Activated naive CD4-positive, alpha-beta T cell treated with anti-CD3 and anti-CD28 coated beads, Interleukin-2, amount 50 U/mL, for 72 hours (primary cell): ENCODE measurements around the gene CHMP2A. TPM values are rescaled to one million over a fixed set of nuclear protein-coding genes. Genes with fewer than 3 reads are reported as not detected.
A peak's percentile ranks its signal among the peaks of the same experiment; 100 is the strongest.

ENCODE experiments used
- ATAC-seq, 2 donors: fragments of 150-1000 bp; cut with Tn5 transposase; 2 replicates each; pipeline ENCODE4 v1.10.0; 2021; ENCODE audit warnings: mild to moderate bottlenecking in 2 of 2, moderate library complexity in 2 of 2
- DNase-seq, 2 donors: peaks; one replicate each; pipeline ENCODE4 v3.0.0; 2021 to 2022; ENCODE audit warnings: low spot score in 2 of 2
- H3K27ac Mint-ChIP-seq, 2 donors: one replicate each; pipeline ENCODE4 v1.8.0; 2022; ENCODE audit warnings: mild to moderate bottlenecking in 2 of 2, mixed read lengths in 2 of 2
- H3K36me3 Mint-ChIP-seq, 2 donors: one replicate each; pipeline ENCODE4 v1.8.0; 2022; ENCODE audit warnings: mixed read lengths in 2 of 2
- H3K9me3 Mint-ChIP-seq, 2 donors: one replicate each; pipeline ENCODE4 v1.8.0; 2022; ENCODE audit warnings: mixed read lengths in 2 of 2
- total RNA-seq, 2 donors: library from RNA; stranded (reverse); gene quantifications; one replicate each; pipeline ENCODE4 v1.2.3, GENCODE V29; 2022

CHMP2A gene
- total RNA-seq, 2 donors from 2014 or later, result 112 to 114 TPM

DNA sequence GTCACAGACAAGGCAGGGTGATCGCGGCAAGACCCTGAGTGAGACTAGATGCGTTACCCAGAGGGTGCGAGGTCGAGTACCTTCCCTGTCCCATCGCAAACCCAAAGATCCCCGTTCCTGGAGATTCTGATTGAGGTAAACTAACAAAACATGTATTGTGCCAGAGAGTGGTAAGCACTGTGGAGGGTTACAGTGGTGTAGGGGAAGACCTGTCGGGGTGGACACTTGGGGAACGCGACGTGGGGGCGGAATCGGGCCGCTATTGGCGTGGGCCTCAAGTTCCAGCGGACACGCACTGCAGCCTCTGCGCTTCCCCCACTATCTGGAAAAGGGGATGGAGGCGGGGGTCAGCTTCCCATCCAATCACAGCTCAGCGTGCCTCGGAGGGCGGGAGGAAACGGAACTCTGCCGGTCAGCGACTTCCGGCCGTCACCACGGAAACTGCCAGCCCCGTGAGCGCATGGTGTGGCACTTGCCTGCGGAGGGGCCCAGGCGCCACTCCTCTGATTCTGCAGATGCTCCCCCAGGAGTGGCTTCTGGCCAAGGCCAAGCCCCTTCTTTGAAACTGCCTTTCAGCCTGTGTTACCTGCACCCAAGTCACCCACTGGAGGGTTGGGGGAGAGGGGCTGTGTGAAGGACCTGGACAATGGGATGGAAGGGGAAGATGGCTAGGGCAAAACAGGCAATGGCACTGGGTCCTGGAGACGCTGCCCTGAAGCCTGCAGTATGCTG is 4.5 kb upstream of the CHMP2A start:
- Mint-ChIP-seq H3K27ac (peak overlapping the region; percentile 98 to 100), H3K9me3 (no peaks in the 10 kb centered on the region), H3K36me3 (peaks cover 45 to 57% of the 10 kb centered on the region in 2 donors)
- DNase-seq (peak; percentile 79 to 89), ATAC-seq (peak; percentile 47 to 51)

DNA sequence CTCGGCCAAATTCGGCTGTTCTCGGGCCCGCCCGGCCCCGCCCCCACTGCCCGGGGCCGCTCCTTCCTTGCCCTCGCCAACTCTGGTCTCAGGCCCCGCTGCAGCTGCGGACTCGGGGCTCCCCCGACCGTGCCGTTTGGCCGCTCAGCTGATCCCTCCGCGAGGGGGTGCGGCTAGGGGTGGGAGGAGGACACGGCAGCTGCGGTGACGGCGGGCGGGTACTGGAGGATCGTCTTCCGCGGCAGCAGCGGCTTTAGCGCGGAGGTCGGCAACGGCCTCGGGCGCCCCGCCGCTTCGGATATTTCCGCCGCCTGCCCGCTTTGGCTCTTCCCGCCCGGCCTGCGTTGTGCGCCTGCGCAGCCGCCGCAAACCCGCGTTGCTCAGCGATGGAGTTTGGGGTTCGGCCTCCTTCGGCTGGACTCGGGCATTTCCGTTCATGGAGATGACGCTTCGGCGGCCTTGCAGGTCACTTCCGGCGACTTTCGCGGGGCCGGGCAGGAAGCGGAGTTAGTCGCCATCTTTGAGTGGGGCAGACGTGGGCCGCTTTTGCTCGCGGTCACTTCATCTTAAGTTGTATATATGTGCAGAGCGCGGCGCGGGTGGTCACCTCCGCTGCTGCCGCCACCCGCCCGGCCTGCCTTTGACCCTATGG is 3.8 kb upstream of the CHMP2A start:
- peaks cover 49 to 64% of the 10 kb centered on the region in 2 donors for H3K36me3 Mint-ChIP-seq

DNA sequence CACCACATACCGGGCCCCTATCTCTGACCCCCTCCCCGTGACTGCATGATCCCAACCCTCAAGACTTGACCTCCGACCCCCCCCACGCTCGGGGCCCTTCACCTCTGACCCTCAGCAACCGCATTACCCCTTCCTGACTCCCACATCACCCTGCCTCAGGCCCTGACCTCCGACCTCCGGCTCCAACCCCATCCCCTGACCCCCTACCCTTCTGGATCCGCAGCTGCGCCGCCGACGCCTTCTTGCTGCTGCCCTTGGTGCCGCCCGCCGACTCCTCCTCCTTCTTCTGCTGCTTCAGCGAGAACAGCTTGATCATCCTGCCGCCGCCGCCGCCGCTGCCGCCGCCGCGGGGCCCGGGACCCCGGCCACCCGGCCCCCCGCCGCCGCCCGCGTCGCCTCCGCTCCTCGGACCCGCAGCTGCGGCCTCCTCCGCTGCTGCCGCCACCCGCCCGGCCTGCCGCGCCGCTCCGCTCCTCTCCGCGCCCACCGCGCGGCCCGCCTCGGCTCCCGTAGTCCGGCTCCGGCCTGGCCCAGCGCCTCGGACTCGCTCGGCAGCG is 3.2 kb upstream of the CHMP2A start, which contains the start of gene UBE2M:
UBE2M (minus strand) TSS at position 546 of the 557 bp plus-strand sequence; CDS start at position 316, 230 bp downstream.
- peak in 1 of 2 donors; percentile 11 for ATAC-seq
- H3K36me3 Mint-ChIP-seq, result peaks cover 47 to 68% of the 10 kb centered on the region in 2 donors

More for the DNA sequence above, 3.8 kb upstream of the CHMP2A start:
- Mint-ChIP-seq H3K27ac (peak overlapping the region; percentile 98 to 100), H3K9me3 (no peaks in the 10 kb centered on the region)
- peak; percentile 64 to 67 for ATAC-seq
- DNase-seq, result peak; percentile 99 to 100

DNA sequence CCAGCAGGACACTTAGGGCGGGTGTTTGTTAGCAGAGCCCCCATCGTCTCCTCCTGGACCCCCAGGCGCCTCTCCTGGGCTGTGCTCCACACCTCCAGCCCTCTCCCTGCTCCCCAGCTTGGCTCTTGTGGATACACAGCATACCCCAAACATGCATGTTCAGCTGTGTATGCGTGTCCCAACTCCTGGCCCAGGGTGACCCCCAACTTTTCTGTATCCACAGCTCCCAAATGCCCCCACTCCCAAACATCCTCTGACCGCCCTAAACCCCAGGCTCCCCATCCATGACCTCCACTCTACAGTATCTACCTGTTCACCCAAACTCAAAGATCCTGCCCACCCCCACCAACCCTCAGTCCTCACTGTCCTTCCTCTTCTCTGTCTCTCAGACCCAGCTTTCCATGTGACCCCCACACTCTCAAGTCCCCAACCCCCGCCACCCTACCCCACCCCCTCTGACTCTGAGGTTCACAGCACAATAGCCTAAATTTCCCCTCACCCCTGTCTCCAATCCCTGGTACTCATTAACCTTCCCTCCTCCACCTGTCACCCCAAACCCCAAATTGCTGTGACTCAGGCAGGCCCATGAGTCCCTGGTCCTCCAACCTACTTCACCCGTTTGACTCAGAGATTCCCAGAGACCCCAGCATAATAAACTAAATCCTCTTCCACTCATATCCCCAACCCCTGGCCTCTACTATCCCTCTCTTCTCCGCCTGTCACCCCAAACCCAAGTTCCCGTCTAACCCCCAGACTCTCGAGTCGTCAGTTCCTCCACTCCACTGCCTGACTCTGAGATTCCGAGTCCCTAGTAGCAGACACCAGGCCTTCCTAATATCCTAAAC is 2.5 kb upstream of the CHMP2A start:
- DNase-seq, result peak in 1 of 2 donors; percentile 57
- Mint-ChIP-seq H3K27ac (peak overlapping the region; percentile 98 to 99), H3K36me3 (peaks cover 52 to 68% of the 10 kb centered on the region in 2 donors), H3K9me3 (no peaks in the 10 kb centered on the region)
- no peak for ATAC-seq

More for the DNA sequence above, 3.2 kb upstream of the CHMP2A start, which contains the start of gene UBE2M:
- peak within 1 kb of the TSS; percentile 98 to 100 for H3K27ac Mint-ChIP-seq
- peak in 1 of 2 donors; percentile 67 for DNase-seq
- H3K9me3 Mint-ChIP-seq, result no peaks in the 10 kb centered on the region

DNA sequence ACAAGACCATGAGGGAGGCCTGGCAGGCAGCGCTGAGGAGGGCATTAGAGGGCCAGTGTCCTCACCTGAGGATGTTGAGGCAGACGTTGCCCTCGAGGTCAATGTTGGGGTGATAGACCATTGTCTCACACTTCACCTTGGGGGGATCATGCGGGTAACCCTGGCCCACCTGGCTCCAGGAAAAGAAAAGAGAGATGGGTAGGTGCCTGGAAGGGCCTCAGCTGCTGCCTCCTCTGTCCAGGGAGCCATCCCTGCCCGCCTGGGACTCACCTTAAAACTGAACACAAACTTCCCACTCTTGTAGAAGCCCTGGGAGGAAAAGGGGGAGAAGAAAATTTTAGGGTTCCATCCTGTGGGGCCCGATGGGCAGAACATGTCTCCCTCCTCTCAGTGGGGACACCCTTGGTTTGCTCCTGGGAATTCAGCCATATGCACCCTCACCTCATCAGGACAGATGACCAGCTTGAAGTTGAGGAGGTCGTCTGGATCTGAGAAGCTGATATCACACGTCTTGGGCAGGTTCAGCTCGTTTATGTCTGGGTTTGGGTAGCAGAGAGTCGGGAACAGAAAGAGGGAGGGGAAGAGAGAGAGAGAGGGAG is 1.8 kb upstream of the CHMP2A start:
- Mint-ChIP-seq H3K9me3 (no peaks in the 10 kb centered on the region), H3K27ac (peak overlapping the region; percentile 98 to 99), H3K36me3 (peaks cover 57 to 61% of the 10 kb centered on the region in 2 donors)
- DNase-seq (peak in 1 of 2 donors; percentile 54), ATAC-seq (no peak)

DNA sequence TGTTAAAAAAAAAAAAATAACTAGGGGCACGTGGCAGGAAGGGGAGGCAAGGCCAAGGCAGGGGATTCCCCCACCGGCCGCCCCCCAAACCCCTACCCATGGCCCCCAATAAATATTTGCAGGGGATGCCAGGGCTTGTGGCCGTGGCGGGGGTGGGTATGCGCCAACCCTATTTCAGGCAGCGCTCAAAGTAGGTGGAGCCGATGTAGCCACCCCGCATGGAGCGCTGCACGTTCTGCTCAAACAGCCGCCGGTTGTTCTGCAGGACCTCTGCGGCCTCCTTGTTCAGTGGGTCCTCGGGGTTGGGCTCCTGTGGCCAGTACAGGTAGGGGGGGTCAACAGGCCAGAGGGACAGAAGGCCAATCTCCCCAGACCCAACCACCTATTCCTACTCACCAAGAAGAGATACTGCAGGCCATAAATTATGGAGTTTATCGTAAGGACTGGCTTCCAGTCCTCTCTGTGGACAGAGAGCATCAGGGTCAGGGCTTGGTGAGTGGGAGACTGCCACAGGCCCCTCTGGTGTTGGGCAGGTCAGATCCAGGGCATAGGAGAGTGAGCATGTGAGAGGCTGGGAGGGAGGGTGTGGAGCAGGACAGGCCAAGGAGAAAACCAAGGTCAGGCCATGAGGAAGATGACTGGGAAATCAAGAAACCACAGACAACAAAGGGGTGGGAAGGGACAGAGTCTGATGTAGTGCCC is 1.2 kb upstream of the CHMP2A start:
- ATAC-seq (no peak), DNase-seq (peak in 1 of 2 donors; percentile 54)
- Mint-ChIP-seq H3K36me3 (peaks cover 54 to 57% of the 10 kb centered on the region in 2 donors), H3K9me3 (no peaks in the 10 kb centered on the region), H3K27ac (peak overlapping the region; percentile 98 to 99)

DNA sequence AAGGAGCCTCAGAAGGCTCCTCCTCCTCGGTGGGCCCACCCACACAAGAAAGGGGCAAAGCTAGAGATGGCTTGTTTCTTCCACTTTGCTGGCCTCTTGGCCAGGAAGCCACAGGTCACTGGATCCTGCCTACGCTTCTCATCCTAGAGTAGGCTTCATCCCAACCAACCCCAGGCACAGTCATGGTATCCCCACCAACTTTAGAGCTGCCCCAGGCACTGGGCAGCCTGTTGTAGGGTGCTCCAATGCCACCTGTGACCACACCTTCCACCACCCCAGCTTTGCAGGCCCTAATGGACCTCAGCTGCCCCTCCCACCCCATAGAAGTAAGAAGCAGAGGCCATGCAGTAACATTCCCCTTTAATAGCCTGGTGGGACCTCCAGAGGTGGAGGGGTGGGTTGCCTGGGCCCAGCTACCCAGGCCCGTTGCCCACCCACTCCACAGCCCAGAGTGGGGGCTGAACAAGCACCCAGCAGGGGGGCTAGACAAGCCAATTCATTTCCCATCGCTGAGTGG is 522 bp upstream of the CHMP2A start:
- H3K27ac Mint-ChIP-seq, result peak overlapping the region; percentile 98 to 100
- no peak for ATAC-seq
- no peaks in the 10 kb centered on the region for H3K9me3 Mint-ChIP-seq
- DNase-seq, result no peak
- H3K36me3 Mint-ChIP-seq, result peaks cover 53 to 59% of the 10 kb centered on the region in 2 donors

DNA sequence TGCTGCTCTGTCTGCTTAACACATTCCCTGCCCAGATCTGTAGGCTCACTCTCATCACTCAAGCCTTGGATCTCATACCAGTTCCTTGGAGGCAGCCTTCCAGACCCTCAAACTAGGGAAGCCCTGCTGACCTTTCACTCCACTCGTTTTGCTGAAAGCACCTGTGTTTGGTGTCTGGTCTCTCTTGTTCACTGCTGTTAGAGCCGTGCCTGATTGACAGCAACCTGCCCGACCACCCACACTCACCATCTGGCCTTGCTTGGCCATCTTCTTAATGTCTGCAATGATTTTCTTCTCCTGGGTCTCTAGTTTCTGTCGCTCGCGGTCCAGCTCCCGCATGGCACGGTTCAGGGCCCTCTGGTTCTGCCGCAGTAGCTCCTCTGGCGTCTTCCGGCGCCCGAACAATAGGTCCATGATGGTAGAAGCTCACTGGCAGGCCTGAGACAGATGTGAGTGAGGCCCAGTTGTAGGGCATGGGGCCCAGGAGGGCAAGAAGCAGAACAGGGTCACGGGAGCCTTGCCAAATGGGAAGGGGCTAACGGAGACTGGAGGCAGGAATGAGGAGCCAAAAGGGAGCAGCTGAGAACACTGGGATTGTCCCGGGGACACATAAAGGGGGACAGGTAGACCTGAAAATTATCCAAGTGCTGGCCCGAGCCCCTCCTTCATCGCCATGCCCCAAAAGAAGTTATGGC is 959 bp downstream of the CHMP2A start:
- Mint-ChIP-seq H3K9me3 (no peaks in the 10 kb centered on the region), H3K27ac (peak overlapping the region; percentile 98 to 100), H3K36me3 (peaks cover 45 to 62% of the 10 kb centered on the region in 2 donors)
- peak in 1 of 2 donors; percentile 62 for DNase-seq
- ATAC-seq, result no peak

DNA sequence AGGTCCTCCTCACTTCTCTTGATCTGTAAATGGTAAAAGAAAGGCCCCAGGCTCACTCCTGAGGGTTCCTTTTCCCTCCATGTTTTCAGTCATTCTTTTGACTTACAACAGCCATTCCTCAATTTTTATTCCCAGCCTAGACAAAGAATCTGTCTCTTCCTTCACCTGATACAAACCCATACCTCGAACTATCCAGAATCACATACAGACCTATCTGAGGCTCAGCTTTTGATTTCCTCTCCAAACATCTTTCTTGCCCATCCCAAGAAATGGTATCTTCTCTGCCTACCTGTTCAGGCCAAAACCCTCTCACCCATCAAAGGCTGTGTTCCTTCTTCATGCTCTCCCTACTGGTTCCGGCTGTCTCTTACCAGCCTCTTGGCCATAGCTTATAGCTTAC is 2.2 kb downstream of the CHMP2A start:
- H3K9me3 Mint-ChIP-seq, result no peaks in the 10 kb centered on the region
- ATAC-seq, result no peak
- H3K27ac Mint-ChIP-seq, result peak overlapping the region; percentile 84 to 98
- peaks cover 46 to 64% of the 10 kb centered on the region in 2 donors for H3K36me3 Mint-ChIP-seq
- DNase-seq, result no peak

DNA sequence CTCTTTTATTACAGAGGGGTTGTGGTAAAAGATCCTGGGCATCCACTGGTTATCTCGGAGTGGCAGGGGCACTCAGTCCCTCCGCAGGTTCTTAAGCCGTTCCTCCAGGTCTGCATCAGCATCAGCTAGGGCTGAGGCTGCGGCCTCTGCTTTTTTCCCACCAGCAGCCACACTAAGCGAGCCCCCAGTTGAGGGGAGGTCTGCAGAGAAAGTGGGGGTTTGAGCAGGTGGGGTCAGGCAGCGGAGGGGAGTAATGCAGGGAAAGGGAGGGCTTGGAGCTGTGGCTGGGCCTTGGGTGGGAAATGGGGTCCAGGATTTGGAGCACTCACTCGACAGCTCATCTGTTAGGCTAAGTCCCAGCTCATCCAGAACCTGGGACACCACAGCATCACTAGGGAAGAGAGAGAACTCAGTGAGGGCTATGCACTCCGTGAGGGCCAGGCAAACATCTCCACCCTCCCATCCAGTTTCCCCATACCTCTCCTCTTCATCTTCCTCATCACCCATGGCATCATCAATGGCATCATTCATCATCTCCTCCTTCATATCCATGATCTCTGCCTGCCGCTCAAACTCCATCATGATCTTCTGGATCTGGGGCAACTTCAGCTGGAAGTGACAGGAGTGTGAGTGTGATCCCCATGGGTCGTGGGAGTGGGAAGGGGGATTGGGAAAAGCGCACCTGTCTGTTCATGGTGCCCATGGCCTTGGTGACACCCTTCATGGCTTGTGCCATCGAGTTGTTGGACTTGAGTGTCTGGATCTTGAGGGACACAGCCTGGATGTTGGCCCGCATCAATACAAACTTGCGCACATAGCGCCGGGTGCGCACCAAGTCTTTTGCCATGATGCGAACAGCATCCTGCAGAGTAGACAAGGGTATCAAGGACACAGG is 3.1 kb downstream of the CHMP2A start:
- H3K9me3 Mint-ChIP-seq, result no peaks in the 10 kb centered on the region
- DNase-seq, result no peak
- ATAC-seq, result no peak
- peak overlapping the region in 1 of 2 donors; percentile 98 for H3K27ac Mint-ChIP-seq
- H3K36me3 Mint-ChIP-seq, result peaks cover 43 to 61% of the 10 kb centered on the region in 2 donors

DNA sequence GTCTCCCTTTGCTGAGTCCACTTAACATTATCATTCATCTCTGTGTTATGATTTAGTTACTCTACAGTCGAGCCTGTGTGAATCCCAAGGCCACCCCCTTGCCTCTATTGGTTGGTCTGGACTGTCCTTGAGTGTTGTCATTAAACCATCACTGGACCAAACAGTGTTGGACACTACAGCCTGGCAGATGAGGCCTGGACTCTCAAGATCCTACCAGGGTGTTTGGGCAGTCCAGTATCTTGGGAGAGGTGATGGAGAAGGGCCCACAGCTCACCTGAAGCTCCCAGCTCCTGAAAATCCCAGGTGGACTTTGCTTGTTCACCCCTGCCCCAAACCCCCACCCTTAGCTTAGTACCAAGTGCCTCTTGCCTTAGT is 3.8 kb downstream of the CHMP2A start:
- Mint-ChIP-seq H3K9me3 (no peaks in the 10 kb centered on the region), H3K36me3 (peaks cover 43 to 61% of the 10 kb centered on the region in 2 donors), H3K27ac (peak overlapping the region; percentile 13 to 33)
- DNase-seq (no peak), ATAC-seq (no peak)

DNA sequence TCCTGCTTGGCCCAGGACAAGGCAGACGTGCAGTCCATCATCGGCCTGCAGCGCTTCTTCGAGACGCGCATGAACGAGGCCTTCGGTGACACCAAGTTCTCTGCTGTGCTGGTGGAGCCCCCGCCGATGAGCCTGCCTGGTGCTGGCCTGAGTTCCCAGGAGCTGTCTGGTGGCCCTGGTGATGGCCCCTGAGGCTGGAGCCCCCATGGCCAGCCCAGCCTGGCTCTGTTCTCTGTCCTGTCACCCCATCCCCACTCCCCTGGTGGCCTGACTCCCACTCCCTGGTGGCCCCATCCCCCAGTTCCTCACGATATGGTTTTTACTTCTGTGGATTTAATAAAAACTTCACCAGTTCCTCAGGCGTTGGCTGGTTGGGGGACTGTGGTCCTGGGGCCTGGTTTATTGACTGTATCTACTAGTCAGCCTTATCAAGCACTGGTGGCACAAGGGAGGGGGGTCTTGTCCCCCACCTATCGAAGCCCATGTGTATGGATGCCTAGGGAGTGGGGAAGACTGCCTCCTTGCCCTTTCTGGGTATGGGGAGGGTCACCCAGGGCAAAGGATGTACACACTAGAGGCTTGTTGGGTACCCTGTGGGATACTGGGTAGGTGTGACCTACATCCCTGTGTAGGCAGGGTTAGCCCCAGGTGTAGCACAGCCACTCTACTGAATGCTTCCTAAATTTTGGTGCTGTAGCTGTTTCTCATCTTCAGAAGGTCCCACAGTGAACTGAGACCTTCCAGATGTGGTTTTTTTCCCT is 4.4 kb downstream of the CHMP2A start:
- peak overlapping the region in 1 of 2 donors; percentile 33 for H3K27ac Mint-ChIP-seq
- ATAC-seq (no peak), DNase-seq (no peak)
- H3K36me3 Mint-ChIP-seq, result peaks cover 45 to 65% of the 10 kb centered on the region in 2 donors
- no peaks in the 10 kb centered on the region for H3K9me3 Mint-ChIP-seq

DNA sequence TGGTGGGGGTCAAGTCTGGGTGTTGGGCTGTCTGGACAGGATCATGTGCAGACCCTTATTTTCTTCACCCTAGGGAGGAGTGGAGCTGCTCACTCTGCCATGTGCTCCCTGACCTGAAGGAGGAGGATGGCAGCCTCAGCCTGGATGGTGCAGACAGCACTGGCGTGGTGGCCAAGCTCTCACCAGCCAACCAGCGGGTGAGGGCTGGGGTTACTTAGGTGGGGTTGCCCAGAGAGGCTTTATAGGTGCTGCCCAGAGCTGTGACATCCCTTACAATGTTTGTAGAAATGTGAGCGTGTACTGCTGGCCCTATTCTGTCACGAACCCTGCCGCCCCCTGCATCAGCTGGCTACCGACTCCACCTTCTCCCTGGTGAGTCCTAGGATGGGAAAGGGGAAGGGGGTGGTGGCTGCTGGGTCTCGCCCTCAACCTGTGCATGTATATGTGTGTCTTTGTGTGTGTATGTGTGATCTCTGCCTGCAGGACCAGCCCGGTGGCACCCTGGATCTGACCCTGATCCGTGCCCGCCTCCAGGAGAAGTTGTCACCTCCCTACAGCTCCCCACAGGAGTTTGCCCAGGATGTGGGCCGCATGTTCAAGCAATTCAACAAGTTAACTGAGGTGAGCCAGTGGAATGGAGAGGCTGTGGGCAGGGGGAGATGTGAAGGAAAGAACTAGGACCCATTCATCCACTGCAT is 5.1 kb downstream of the CHMP2A start:
- DNase-seq (no peak), ATAC-seq (no peak)
- Mint-ChIP-seq H3K27ac (peak overlapping the region; percentile 25 to 33), H3K36me3 (peaks cover 45 to 67% of the 10 kb centered on the region in 2 donors), H3K9me3 (no peaks in the 10 kb centered on the region)
